Measurements from ENCODE around the gene CABP1.

Gene CABP1

GRCh38 chr12:120631097-120631496 is 9.3 kb upstream of the CABP1 start:
- no peak overlapping the region for H3K4me2 ChIP-seq
- H3K36me3 ChIP-seq (ENCODE audit: insufficient read depth): no peaks in the 10 kb centered on the region
- TF ChIP-seq CTCF (conservative IDR thresholded peaks at IDR 0.05; ENCODE audit: low read depth, low read length): no peak
- H3K4me1 ChIP-seq (ENCODE audit: low read depth, poor library complexity, severe bottlenecking): no peaks in the 10 kb centered on the region
- H4K20me1 ChIP-seq (ENCODE audit: insufficient read depth): no peaks in the 10 kb centered on the region
- no peak overlapping the region for H3K4me3 ChIP-seq (IDR thresholded peaks at IDR 0.05; ENCODE audit: insufficient read depth, low read depth, low read length)
- H3K9ac ChIP-seq: no peak overlapping the region
- H2AFZ ChIP-seq (ENCODE audit: low read depth): no peak overlapping the region
- no peak overlapping the region for H3K27ac ChIP-seq
- H3K27me3 ChIP-seq (ENCODE audit: insufficient read depth, low read depth): no peaks in the 10 kb centered on the region
- H3K79me2 ChIP-seq (ENCODE audit: insufficient read depth, low read depth): no peaks in the 10 kb centered on the region

DNA sequence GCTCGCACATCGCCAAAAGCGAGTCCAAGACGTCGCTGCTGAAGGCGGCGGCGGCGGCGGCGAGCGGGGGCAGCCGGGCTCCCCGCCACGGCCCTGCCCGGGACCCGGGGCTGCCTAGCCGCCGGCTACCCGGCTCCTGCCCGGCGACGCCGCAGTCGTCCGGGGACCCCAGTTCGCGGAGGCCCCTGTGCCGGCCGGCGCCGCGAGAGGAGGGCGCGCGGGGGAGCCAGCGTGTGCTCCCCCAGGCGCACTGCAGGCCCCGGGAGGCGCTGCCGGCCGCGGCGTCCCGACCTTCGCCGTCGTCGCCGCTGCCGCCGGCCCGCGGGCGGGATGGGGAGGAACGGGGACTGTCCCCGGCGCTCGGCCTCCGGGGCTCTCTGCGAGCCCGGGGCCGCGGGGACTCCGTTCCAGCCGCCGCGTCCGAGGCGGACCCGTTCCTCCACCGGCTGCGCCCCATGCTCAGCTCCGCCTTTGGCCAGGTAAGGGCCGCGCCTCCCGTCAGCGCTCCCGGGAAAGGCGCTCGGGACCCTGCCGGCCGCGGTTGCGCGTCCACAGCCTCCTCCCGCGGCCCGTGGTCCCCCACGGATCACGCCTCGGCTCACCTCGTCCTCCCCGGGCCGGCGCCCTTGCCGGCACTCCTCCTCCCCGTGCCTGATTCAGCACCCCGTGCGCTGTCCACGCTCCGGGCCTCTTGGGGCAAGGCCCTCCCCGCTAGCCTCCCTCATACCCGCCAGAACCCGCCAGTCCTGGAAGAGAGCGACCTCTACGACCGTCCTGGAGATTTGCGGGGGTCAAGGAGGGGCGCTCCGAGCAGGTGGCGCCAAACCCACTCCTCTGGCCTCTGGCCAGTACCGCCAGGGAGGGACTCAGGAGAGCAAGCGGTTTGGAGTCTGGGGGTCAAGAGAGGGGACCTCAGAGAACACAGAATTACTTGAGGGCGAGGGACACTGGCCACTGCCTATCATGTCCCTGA is 721 bp downstream of the CABP1 start:
- no peaks in the 10 kb centered on the region for H3K36me3 ChIP-seq (ENCODE audit: insufficient read depth)
- no peaks in the 10 kb centered on the region for H4K20me1 ChIP-seq (ENCODE audit: insufficient read depth)
- H3K27ac ChIP-seq: no peak overlapping the region
- peak overlapping the region; percentile 51 for H3K4me2 ChIP-seq
- H2AFZ ChIP-seq (ENCODE audit: low read depth): no peak overlapping the region
- H3K9ac ChIP-seq: no peak overlapping the region
- H3K4me1 ChIP-seq (ENCODE audit: low read depth, poor library complexity, severe bottlenecking): no peaks in the 10 kb centered on the region
- TF ChIP-seq CTCF (conservative IDR thresholded peaks at IDR 0.05; ENCODE audit: low read depth, low read length): no peak
- H3K79me2 ChIP-seq (ENCODE audit: insufficient read depth, low read depth): no peaks in the 10 kb centered on the region
- H3K27me3 ChIP-seq (ENCODE audit: insufficient read depth, low read depth): peaks cover 18% of the 10 kb centered on the region; the same call in 1 of the 2 replicates
- no peak overlapping the region for H3K4me3 ChIP-seq (IDR thresholded peaks at IDR 0.05; ENCODE audit: insufficient read depth, low read depth, low read length)

GRCh38 chr12:120642121-120642520 is 1.7 kb downstream of the CABP1 start:
- no peak for TF ChIP-seq CTCF (conservative IDR thresholded peaks at IDR 0.05; ENCODE audit: low read depth, low read length)
- H4K20me1 ChIP-seq (ENCODE audit: insufficient read depth): no peaks in the 10 kb centered on the region
- H3K4me3 ChIP-seq (IDR thresholded peaks at IDR 0.05; ENCODE audit: insufficient read depth, low read depth, low read length): no peak overlapping the region
- no peak overlapping the region for H2AFZ ChIP-seq (ENCODE audit: low read depth)
- H3K27ac ChIP-seq: no peak overlapping the region
- H3K4me1 ChIP-seq (ENCODE audit: low read depth, poor library complexity, severe bottlenecking): no peaks in the 10 kb centered on the region
- no peak overlapping the region for H3K9ac ChIP-seq
- no peaks in the 10 kb centered on the region for H3K36me3 ChIP-seq (ENCODE audit: insufficient read depth)
- H3K79me2 ChIP-seq (ENCODE audit: insufficient read depth, low read depth): no peaks in the 10 kb centered on the region
- peaks cover 18% of the 10 kb centered on the region; the same call in 1 of the 2 replicates for H3K27me3 ChIP-seq (ENCODE audit: insufficient read depth, low read depth)
- H3K4me2 ChIP-seq: no peak overlapping the region

GRCh38 chr12:120642826-120643225 is 2.4 kb downstream of the CABP1 start:
- no peak overlapping the region for H2AFZ ChIP-seq (ENCODE audit: low read depth)
- no peaks in the 10 kb centered on the region for H3K4me1 ChIP-seq (ENCODE audit: low read depth, poor library complexity, severe bottlenecking)
- no peak overlapping the region for H3K4me2 ChIP-seq
- H3K36me3 ChIP-seq (ENCODE audit: insufficient read depth): no peaks in the 10 kb centered on the region
- H4K20me1 ChIP-seq (ENCODE audit: insufficient read depth): no peaks in the 10 kb centered on the region
- H3K79me2 ChIP-seq (ENCODE audit: insufficient read depth, low read depth): no peaks in the 10 kb centered on the region
- TF ChIP-seq CTCF (conservative IDR thresholded peaks at IDR 0.05; ENCODE audit: low read depth, low read length): no peak
- peaks cover 18% of the 10 kb centered on the region; the same call in 1 of the 2 replicates for H3K27me3 ChIP-seq (ENCODE audit: insufficient read depth, low read depth)
- H3K4me3 ChIP-seq (IDR thresholded peaks at IDR 0.05; ENCODE audit: insufficient read depth, low read depth, low read length): no peak overlapping the region
- no peak overlapping the region for H3K9ac ChIP-seq
- no peak overlapping the region for H3K27ac ChIP-seq

Measured in KMS-11 (cell line).